ENCODE results near the gene NCOR2.

NCOR2 gene

DNA sequence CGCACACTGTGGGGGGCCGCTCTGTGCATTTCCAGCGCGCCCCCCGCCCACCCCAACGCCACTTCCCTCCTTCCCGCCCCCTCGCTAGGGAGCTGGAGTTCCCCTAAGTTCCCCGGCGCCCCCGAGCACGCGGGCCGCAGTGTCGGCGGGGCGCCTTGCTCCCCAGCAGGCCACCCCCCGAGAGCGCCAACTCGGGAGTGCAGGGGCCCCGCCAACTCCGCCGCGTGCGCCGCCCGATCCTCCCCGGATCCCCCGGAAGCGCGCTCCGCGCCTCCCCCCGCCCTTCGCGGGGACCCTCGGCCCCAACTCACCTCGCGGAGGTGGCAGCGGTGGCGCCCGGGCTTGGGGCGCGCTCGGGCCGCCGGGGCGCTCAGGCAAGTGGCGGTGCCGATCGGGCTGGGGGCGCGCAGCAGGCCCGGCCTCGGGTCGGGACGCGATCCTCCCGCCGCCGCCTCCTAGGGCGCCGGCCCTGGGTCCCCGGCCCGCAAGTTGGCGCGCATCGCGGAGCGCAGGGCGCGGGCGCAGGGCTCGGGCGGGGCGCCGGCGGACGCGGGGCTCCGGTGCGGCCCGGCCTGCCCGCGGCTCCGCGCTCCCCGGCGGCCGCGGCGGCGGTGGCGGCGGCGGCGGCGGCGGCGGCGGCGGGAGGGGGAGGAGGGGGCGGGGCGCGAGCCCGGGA is at the start of gene NCOR2:
NCOR2 (minus strand) TSS at position 616 of the 676 bp plus-strand sequence. CDS start 72,361 bp downstream, outside the sequence.
- TF ChIP-seq, protein P1, sequence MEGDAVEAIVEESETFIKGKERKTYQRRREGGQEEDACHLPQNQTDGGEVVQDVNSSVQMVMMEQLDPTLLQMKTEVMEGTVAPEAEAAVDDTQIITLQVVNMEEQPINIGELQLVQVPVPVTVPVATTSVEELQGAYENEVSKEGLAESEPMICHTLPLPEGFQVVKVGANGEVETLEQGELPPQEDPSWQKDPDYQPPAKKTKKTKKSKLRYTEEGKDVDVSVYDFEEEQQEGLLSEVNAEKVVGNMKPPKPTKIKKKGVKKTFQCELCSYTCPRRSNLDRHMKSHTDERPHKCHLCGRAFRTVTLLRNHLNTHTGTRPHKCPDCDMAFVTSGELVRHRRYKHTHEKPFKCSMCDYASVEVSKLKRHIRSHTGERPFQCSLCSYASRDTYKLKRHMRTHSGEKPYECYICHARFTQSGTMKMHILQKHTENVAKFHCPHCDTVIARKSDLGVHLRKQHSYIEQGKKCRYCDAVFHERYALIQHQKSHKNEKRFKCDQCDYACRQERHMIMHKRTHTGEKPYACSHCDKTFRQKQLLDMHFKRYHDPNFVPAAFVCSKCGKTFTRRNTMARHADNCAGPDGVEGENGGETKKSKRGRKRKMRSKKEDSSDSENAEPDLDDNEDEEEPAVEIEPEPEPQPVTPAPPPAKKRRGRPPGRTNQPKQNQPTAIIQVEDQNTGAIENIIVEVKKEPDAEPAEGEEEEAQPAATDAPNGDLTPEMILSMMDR (IDR thresholded peaks at IDR 0.05; ENCODE audit: extremely low read depth, missing control alignments) = no peak
- DNase-seq (ENCODE audit: low spot score) = peak; percentile 84

DNA sequence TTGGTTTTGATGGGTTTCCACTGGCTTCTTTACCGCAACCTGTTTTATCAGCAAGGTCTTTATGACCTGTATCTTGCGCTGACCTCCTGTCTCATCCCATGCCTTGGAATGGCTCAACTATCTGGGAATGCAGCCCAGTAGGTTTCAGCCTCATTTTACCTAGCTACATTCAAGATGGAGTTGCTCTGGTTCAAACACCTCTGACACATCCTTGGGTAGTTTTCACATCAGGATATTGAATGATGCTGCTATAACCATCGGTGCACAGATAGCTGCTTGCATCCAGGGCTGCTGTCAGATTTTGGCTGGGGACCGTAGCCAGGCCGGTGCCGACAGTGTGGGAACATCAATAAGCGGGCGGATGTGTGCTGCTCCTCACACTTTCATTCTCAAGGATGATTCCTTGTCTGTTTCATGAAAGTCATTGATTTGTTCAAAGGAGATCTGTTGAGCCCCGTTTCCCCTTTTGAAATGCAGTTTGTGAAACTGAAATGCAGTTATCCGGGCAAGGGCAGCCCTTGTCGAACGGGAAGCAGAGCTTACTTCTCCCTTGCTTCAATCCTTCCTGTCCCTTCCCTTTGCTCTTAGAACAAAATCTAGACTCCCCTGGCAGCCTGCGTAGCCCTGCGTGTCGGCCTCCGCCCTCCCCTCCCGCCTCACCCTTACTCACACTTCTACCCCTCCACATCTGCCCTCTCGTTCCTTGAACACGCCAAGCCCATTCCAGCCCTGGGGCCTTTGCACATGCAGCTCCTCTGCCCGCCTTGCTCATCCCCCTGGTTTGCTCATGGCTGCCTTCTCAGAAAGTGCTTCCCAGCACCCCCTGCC is 49.2 kb upstream of the NCOR2 start:
- no peak for DNase-seq (ENCODE audit: low spot score)
- TF ChIP-seq, protein P1 (IDR thresholded peaks at IDR 0.05; ENCODE audit: extremely low read depth, missing control alignments) = no peak

DNA sequence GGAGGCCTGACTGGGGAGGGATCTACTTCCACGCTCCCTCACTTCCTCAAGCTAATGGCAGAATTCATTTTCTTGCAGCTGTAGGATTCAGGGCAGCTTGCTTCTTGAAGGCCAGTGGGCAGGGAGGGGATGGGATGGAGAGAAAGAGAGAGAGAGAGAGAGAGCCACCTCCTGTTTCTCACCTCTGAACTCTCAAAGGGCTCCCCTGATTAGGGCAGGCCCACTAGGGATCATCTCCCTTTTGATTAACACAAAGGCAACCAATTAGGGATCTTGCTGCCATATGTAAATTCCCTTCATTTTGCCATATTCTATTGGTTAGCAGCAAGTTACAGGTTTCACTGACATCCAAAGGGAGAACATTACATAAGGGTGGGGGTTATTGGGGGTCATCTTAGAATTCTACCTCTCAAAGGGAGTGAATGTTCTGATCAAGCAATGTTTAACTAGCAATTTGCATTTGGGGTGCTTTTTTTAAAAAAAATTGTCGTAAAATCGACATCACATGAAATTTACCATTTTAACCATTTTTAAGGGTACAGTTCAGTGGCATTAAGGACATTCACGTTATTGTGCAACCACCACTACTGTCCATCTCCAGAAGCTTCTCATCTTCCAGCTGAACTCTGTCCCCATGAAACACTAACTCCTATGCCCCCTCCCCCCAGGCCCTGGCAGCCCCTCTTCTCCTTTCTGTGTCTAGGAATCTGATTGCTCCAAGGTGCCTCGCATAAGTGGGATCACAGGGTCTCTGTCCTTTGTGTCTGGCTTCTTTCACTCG is 47.3 kb upstream of the NCOR2 start:
- no peak for DNase-seq (ENCODE audit: low spot score)
- TF ChIP-seq, protein P1 (IDR thresholded peaks at IDR 0.05; ENCODE audit: extremely low read depth, missing control alignments) = no peak

DNA sequence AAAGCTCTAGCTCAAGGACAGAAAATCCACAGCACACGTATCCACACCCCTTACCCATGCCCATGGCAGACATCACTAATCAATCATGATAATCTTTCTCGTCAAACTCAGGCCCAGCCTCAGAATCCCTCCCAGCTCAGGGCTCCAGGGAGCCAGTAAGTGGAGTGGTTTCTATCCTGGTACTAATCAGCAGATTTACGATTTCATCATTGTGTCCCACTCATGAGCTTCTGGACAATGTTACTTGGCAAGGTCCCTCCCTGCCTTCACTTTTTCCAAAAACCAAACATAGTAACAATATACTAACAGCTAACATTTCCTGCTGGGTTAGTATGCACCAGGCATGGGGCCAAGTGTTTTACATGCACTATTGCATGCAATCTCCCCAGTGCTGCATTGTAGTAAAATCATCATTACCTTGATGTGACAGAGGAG is 45.8 kb upstream of the NCOR2 start:
- no peak for DNase-seq (ENCODE audit: low spot score)
- TF ChIP-seq, protein P1 (IDR thresholded peaks at IDR 0.05; ENCODE audit: extremely low read depth, missing control alignments) = no peak

DNA sequence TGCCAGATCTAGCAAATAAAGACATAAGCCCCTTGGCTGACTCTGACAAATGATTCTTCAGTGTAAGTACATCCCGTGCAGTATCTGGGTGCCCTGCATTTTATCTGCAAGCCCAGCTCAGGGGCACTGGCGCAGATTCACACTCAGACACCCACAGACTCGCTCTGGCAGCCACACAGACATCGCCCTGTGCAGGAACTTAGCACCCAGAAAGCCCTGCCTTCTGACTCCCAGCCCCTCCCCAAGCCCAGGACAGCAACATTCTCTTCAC is 44.9 kb upstream of the NCOR2 start:
- DNase-seq (ENCODE audit: low spot score) = no peak
- TF ChIP-seq, protein P1 (IDR thresholded peaks at IDR 0.05; ENCODE audit: extremely low read depth, missing control alignments) = no peak

DNA sequence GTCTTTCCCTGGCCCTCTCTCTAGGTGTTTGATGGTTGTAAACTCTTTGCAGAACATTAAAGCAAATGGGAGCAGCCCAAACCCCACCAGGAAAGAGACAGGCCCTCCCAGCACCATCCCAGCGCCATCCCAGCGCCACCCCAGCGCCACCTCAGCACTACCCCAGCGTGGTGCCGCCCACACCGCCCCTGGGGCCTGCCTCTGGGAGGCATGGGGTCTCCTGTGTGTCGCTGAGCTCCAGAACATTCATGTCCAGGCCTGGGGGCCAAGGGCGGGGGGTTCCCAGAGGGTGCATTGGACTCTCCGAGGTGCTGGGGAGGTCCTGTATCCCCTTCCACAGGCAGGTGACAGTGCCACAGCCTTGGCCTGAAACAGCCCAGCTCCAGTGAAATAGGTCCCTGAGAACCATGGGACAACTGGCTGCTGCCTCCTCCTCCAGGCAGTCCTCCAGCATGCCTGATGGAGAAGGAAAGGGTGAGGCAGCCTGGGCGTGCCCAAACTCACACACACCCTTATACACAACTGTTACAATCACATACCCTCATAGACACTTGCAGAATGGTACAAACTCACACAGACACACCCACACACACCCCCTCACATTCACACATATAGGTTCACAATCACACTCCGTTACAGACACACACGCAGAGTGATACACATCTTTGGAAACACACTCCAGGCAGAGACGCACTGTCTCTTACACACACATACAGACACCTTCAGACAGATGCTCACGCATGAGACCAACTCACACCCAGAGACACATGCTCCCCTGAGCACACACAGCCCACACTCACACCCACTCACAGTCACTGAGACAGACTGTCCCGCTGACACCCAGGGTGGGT is 44.4 kb upstream of the NCOR2 start:
- TF ChIP-seq, protein P1 (IDR thresholded peaks at IDR 0.05; ENCODE audit: extremely low read depth, missing control alignments) = no peak
- DNase-seq (ENCODE audit: low spot score) = no peak
